HEK293 (cell line): ENCODE measurements around the gene CAMTA2.

Experiments
- CTCF ChIA-PET: fragments of 350-600 bp; formaldehyde crosslinking; extraction: SDS; loops from one replicate; lab custom pipeline; 2021; ENCODE audit warnings: antibody characterized with exemption; lab: Yijun Ruan, JAX
- POLR2A ChIA-PET: fragments of 300-600 bp; formaldehyde crosslinking; extraction: SDS; loops from one replicate; lab custom pipeline; 2020; ENCODE audit warnings: antibody characterized with exemption, inconsistent platforms; lab: Yijun Ruan, JAX
- H3K27ac ChIP-seq: fragments of 200-500 bp; sonication (Bioruptor generic); 2 replicates; pipeline ENCODE4 v1.5.1; 2014; ENCODE audit warnings: low read depth, low read length, control low read depth, inconsistent platforms; ENCODE audit errors: extremely low read depth
- H3K36me3 ChIP-seq, 2 experiments: fragments of 200-500 bp in 1 of 2; sonication (Bioruptor generic) in 1 of 2; 1 replicate in 1 of 2; 2 replicates in 1 of 2; pipeline ENCODE4 v1.5.1; 2014 to 2017; ENCODE audit warnings: inconsistent platforms in 2 of 2, low read length in 2 of 2; ENCODE audit not compliant: control insufficient read depth in 2 of 2, insufficient read depth in 1 of 2
- H3K4me1 ChIP-seq: fragments of 200-500 bp; sonication (Bioruptor generic); 2 replicates; pipeline ENCODE4 v1.5.1; 2014; ENCODE audit warnings: mild to moderate bottlenecking, low read length, inconsistent platforms; ENCODE audit not compliant: control insufficient read depth, insufficient read depth
- H3K4me3 ChIP-seq: 2 replicates; pipeline ENCODE4 v1.5.1; 2011; ENCODE audit warnings: low read depth, mild to moderate bottlenecking, control low read depth, low read length, moderate library complexity
- H3K9me3 ChIP-seq: fragments of 200-500 bp; sonication (Bioruptor generic); 2 replicates; pipeline ENCODE4 v1.5.1; 2014; ENCODE audit warnings: low read depth, low read length, inconsistent platforms; ENCODE audit not compliant: control insufficient read depth, insufficient read depth
- KLF10 ChIP-seq: fragments of 450-650 bp; IDR thresholded peaks from 2 replicates; pipeline ENCODE4 v1.5.1; 2018; ENCODE audit warnings: missing biosample characterization, mild to moderate bottlenecking, missing genetic modification characterization
- MYNN ChIP-seq: fragments of 450-650 bp; formaldehyde crosslinking; IDR thresholded peaks from 2 replicates; pipeline ENCODE4 v1.5.1; 2016; ENCODE audit warnings: missing biosample characterization, missing genetic modification characterization, borderline replicate concordance
- PRDM6 ChIP-seq: fragments of 450-650 bp; formaldehyde crosslinking; IDR thresholded peaks from 2 replicates; pipeline ENCODE4 v1.5.1; 2017; ENCODE audit warnings: missing biosample characterization, missing genetic modification characterization
- SP3 ChIP-seq: fragments of 450-650 bp; formaldehyde crosslinking; IDR thresholded peaks from 2 replicates; pipeline ENCODE4 v1.5.1; 2016; ENCODE audit warnings: missing biosample characterization, missing genetic modification characterization
- ZBTB17 ChIP-seq: fragments of 450-650 bp; formaldehyde crosslinking; IDR thresholded peaks from 2 replicates; pipeline ENCODE4 v1.5.1; 2016; ENCODE audit warnings: missing biosample characterization, missing genetic modification characterization
- ZBTB48 ChIP-seq: fragments of 450-650 bp; formaldehyde crosslinking; IDR thresholded peaks from 2 replicates; pipeline ENCODE4 v1.5.1; 2016; ENCODE audit warnings: missing biosample characterization, missing genetic modification characterization
- ZIC2 ChIP-seq: fragments of 450-650 bp; formaldehyde crosslinking; IDR thresholded peaks from 2 replicates; pipeline ENCODE4 v1.5.1; 2016; ENCODE audit warnings: missing biosample characterization, missing genetic modification characterization
- ZNF157 ChIP-seq: fragments of 450-650 bp; formaldehyde crosslinking; IDR thresholded peaks from 2 replicates; pipeline ENCODE4 v1.5.1; 2016; ENCODE audit warnings: missing biosample characterization, missing genetic modification characterization
- ZNF350 ChIP-seq: fragments of 450-650 bp; formaldehyde crosslinking; IDR thresholded peaks from 2 replicates; pipeline ENCODE4 v1.5.0; 2017; ENCODE audit warnings: missing biosample characterization, mild to moderate bottlenecking, missing genetic modification characterization
- ZNF394 ChIP-seq: fragments of 450-650 bp; formaldehyde crosslinking; IDR thresholded peaks from 2 replicates; pipeline ENCODE4 v1.5.1; 2016; ENCODE audit warnings: missing biosample characterization, missing genetic modification characterization, mild to moderate bottlenecking, moderate library complexity, borderline replicate concordance
- ZNF473 ChIP-seq: fragments of 450-650 bp; formaldehyde crosslinking; IDR thresholded peaks from 2 replicates; pipeline ENCODE4 v1.5.1; 2017; ENCODE audit warnings: missing biosample characterization, missing genetic modification characterization
- ZNF610 ChIP-seq: fragments of 450-650 bp; formaldehyde crosslinking; IDR thresholded peaks from 2 replicates; pipeline ENCODE4 v1.5.1; 2016; ENCODE audit warnings: missing biosample characterization, missing genetic modification characterization, borderline replicate concordance
- ZNF621 ChIP-seq: fragments of 450-650 bp; formaldehyde crosslinking; IDR thresholded peaks from 2 replicates; pipeline ENCODE4 v1.5.1; 2017; ENCODE audit warnings: missing biosample characterization, missing genetic modification characterization
- ZNF76 ChIP-seq: fragments of 450-650 bp; formaldehyde crosslinking; IDR thresholded peaks from 2 replicates; pipeline ENCODE4; 2016; ENCODE audit warnings: low read depth, missing biosample characterization, missing genetic modification characterization, borderline replicate concordance
- TF ChIP-seq, protein P1 (sequence below): fragments of 450-650 bp; formaldehyde crosslinking; IDR thresholded peaks from 2 replicates; pipeline ENCODE4 v1.5.1; 2017; ENCODE audit warnings: missing biosample characterization, missing genetic modification characterization
- TF ChIP-seq, protein P2 (sequence below): fragments of 450-650 bp; formaldehyde crosslinking; IDR thresholded peaks from 2 replicates; pipeline ENCODE4 v1.5.1; 2016; ENCODE audit warnings: missing biosample characterization, missing genetic modification characterization
- TF ChIP-seq, protein P3 (sequence below): fragments of 450-650 bp; formaldehyde crosslinking; IDR thresholded peaks from 2 replicates; pipeline ENCODE4 v1.5.1; 2017; ENCODE audit warnings: missing biosample characterization, missing genetic modification characterization
- TF ChIP-seq, protein P4 (sequence below): IDR thresholded peaks from 2 replicates; pipeline ENCODE4 v1.6.1; 2011; ENCODE audit warnings: mild to moderate bottlenecking, low read depth, low read length, borderline replicate concordance
- TF ChIP-seq, protein P5 (sequence below): fragments of 450-650 bp; formaldehyde crosslinking; IDR thresholded peaks from 2 replicates; pipeline ENCODE4 v1.5.1; 2016; ENCODE audit warnings: missing biosample characterization, missing genetic modification characterization
- TF ChIP-seq, protein P6 (sequence below): fragments of 450-650 bp; formaldehyde crosslinking; IDR thresholded peaks from 2 replicates; pipeline ENCODE4 v1.5.1; 2016; ENCODE audit warnings: missing biosample characterization, missing genetic modification characterization, borderline replicate concordance

CAMTA2 gene

GRCh38 chr17:4997302-4998026 lies 10.0 kb upstream of the CAMTA2 start, which contains the start of the genes INCA1 and KIF1C:
INCA1 (minus strand) TSS chr17:4997522; CDS start chr17:4994437, 3,085 bp downstream.
KIF1C (plus strand) TSS chr17:4997950; CDS start chr17:5000247, 2,297 bp downstream.
- ChIA-PET POLR2A (interaction anchor here (0.9 to 2.5 kb wide), 17 partner anchors 8 to 442 kb away, joined by 3 to 27 read pairs (median 4); partner anchors contain the start of genes CAMTA2, ENO3, PELP1 and PFN1), CTCF (interaction anchor here (0.6 to 3.1 kb wide), 5 partner anchors 9 to 173 kb away, joined by 3 to 21 read pairs (median 3); partner anchors contain the start of gene CAMTA2)
- no peaks in the 10 kb centered on the region for H3K9me3 ChIP-seq
- peaks cover 14% of the 10 kb centered on the region for H3K4me1 ChIP-seq
- H3K4me3 ChIP-seq, result peak within 1 kb of the TSS; percentile 65
- H3K36me3 ChIP-seq, result peaks cover 1 to 20% of the 10 kb centered on the region in 2 experiments; a peak in 2 of 3 replicates
- H3K27ac ChIP-seq, result peak within 1 kb of the TSS; percentile 77
- TF ChIP-seq, protein P1, sequence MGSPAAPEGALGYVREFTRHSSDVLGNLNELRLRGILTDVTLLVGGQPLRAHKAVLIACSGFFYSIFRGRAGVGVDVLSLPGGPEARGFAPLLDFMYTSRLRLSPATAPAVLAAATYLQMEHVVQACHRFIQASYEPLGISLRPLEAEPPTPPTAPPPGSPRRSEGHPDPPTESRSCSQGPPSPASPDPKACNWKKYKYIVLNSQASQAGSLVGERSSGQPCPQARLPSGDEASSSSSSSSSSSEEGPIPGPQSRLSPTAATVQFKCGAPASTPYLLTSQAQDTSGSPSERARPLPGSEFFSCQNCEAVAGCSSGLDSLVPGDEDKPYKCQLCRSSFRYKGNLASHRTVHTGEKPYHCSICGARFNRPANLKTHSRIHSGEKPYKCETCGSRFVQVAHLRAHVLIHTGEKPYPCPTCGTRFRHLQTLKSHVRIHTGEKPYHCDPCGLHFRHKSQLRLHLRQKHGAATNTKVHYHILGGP (tag by site-specific recombination), result no peak
- no peak for TF ChIP-seq ZNF473
- TF ChIP-seq ZNF350 (tag by site-specific recombination), result no peak
- TF ChIP-seq ZNF621 (tag by site-specific recombination), result no peak
- peak; percentile 46; the same call in 1 of the 2 replicates for TF ChIP-seq ZIC2 (tag by site-specific recombination)
- TF ChIP-seq, protein P2, sequence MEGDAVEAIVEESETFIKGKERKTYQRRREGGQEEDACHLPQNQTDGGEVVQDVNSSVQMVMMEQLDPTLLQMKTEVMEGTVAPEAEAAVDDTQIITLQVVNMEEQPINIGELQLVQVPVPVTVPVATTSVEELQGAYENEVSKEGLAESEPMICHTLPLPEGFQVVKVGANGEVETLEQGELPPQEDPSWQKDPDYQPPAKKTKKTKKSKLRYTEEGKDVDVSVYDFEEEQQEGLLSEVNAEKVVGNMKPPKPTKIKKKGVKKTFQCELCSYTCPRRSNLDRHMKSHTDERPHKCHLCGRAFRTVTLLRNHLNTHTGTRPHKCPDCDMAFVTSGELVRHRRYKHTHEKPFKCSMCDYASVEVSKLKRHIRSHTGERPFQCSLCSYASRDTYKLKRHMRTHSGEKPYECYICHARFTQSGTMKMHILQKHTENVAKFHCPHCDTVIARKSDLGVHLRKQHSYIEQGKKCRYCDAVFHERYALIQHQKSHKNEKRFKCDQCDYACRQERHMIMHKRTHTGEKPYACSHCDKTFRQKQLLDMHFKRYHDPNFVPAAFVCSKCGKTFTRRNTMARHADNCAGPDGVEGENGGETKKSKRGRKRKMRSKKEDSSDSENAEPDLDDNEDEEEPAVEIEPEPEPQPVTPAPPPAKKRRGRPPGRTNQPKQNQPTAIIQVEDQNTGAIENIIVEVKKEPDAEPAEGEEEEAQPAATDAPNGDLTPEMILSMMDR (tag by site-specific recombination), result peak; percentile 52
- TF ChIP-seq, protein P3, sequence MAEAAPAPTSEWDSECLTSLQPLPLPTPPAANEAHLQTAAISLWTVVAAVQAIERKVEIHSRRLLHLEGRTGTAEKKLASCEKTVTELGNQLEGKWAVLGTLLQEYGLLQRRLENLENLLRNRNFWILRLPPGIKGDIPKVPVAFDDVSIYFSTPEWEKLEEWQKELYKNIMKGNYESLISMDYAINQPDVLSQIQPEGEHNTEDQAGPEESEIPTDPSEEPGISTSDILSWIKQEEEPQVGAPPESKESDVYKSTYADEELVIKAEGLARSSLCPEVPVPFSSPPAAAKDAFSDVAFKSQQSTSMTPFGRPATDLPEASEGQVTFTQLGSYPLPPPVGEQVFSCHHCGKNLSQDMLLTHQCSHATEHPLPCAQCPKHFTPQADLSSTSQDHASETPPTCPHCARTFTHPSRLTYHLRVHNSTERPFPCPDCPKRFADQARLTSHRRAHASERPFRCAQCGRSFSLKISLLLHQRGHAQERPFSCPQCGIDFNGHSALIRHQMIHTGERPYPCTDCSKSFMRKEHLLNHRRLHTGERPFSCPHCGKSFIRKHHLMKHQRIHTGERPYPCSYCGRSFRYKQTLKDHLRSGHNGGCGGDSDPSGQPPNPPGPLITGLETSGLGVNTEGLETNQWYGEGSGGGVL (tag by site-specific recombination), result no peak; the same call in 1 of the 2 replicates
- TF ChIP-seq ZNF610 (tag by site-specific recombination), result peak; percentile 80
- no peak for TF ChIP-seq PRDM6
- TF ChIP-seq, protein P4, sequence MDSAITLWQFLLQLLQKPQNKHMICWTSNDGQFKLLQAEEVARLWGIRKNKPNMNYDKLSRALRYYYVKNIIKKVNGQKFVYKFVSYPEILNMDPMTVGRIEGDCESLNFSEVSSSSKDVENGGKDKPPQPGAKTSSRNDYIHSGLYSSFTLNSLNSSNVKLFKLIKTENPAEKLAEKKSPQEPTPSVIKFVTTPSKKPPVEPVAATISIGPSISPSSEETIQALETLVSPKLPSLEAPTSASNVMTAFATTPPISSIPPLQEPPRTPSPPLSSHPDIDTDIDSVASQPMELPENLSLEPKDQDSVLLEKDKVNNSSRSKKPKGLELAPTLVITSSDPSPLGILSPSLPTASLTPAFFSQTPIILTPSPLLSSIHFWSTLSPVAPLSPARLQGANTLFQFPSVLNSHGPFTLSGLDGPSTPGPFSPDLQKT, result no peak
- TF ChIP-seq, protein P5, sequence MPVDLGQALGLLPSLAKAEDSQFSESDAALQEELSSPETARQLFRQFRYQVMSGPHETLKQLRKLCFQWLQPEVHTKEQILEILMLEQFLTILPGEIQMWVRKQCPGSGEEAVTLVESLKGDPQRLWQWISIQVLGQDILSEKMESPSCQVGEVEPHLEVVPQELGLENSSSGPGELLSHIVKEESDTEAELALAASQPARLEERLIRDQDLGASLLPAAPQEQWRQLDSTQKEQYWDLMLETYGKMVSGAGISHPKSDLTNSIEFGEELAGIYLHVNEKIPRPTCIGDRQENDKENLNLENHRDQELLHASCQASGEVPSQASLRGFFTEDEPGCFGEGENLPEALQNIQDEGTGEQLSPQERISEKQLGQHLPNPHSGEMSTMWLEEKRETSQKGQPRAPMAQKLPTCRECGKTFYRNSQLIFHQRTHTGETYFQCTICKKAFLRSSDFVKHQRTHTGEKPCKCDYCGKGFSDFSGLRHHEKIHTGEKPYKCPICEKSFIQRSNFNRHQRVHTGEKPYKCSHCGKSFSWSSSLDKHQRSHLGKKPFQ, result no peak
- TF ChIP-seq KLF10, result peak; percentile 88
- no peak for TF ChIP-seq ZBTB48
- TF ChIP-seq SP3 (tag by site-specific recombination), result peak; percentile 94
- TF ChIP-seq ZNF76 (tag by site-specific recombination), result no peak
- TF ChIP-seq ZNF394 (tag by site-specific recombination), result 0 out of 2 replicates have a peak, but pooled peaks have one; percentile 29
- TF ChIP-seq ZBTB17, result peak; percentile 23; the same call in 1 of the 2 replicates
- TF ChIP-seq, protein P6, sequence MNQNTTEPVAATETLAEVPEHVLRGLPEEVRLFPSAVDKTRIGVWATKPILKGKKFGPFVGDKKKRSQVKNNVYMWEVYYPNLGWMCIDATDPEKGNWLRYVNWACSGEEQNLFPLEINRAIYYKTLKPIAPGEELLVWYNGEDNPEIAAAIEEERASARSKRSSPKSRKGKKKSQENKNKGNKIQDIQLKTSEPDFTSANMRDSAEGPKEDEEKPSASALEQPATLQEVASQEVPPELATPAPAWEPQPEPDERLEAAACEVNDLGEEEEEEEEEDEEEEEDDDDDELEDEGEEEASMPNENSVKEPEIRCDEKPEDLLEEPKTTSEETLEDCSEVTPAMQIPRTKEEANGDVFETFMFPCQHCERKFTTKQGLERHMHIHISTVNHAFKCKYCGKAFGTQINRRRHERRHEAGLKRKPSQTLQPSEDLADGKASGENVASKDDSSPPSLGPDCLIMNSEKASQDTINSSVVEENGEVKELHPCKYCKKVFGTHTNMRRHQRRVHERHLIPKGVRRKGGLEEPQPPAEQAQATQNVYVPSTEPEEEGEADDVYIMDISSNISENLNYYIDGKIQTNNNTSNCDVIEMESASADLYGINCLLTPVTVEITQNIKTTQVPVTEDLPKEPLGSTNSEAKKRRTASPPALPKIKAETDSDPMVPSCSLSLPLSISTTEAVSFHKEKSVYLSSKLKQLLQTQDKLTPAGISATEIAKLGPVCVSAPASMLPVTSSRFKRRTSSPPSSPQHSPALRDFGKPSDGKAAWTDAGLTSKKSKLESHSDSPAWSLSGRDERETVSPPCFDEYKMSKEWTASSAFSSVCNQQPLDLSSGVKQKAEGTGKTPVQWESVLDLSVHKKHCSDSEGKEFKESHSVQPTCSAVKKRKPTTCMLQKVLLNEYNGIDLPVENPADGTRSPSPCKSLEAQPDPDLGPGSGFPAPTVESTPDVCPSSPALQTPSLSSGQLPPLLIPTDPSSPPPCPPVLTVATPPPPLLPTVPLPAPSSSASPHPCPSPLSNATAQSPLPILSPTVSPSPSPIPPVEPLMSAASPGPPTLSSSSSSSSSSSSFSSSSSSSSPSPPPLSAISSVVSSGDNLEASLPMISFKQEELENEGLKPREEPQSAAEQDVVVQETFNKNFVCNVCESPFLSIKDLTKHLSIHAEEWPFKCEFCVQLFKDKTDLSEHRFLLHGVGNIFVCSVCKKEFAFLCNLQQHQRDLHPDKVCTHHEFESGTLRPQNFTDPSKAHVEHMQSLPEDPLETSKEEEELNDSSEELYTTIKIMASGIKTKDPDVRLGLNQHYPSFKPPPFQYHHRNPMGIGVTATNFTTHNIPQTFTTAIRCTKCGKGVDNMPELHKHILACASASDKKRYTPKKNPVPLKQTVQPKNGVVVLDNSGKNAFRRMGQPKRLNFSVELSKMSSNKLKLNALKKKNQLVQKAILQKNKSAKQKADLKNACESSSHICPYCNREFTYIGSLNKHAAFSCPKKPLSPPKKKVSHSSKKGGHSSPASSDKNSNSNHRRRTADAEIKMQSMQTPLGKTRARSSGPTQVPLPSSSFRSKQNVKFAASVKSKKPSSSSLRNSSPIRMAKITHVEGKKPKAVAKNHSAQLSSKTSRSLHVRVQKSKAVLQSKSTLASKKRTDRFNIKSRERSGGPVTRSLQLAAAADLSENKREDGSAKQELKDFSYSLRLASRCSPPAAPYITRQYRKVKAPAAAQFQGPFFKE, result no peak
- no peak for TF ChIP-seq ZNF157 (tag by site-specific recombination)
- TF ChIP-seq MYNN (tag by site-specific recombination), result no peak
